A549 treated with CpdA at 1 μM for 4 hours (cell line): ENCODE data around the gene SOX2. TPM values are rescaled to one million over a fixed set of nuclear protein-coding genes. Genes with fewer than 3 reads are reported as not detected.

Experiments used
- total RNA-seq: library from RNA; stranded (reverse); fragments of 200-300 nt; extraction: Qiagen RNA extraction; gene quantifications from 5 replicates; pipeline ENCODE4 v1.2.3, GENCODE V29; 2022; ENCODE audit warnings: low read depth

SOX2 gene
- total RNA-seq = 0.64 to 1.5 TPM (median 1.2 TPM) in 5 replicates

GRCh38 chr3:181711325-181712135 is at the start of gene SOX2:
Gene SOX2, plus strand, starts transcription at chr3:181711925. Its CDS starts 436 bp downstream, at chr3:181712361.

